Mesodermal cell (in vitro differentiated cells): Measurements from ENCODE around the gene IPO7.

ENCODE experiments used
- H3K27ac ChIP-seq: 2 replicates; pipeline ENCODE4 v1.7.0; 2013; ENCODE audit warnings: mild to moderate bottlenecking, low read depth, low read length, moderate library complexity; ENCODE audit not compliant: severe bottlenecking
- H3K36me3 ChIP-seq: 2 replicates; pipeline ENCODE4 v1.7.1; 2013; ENCODE audit warnings: mild to moderate bottlenecking, low read length, moderate library complexity; ENCODE audit not compliant: control insufficient read depth, insufficient read depth
- H3K4me1 ChIP-seq: one replicate; pipeline ENCODE4 v1.7.1; 2013; ENCODE audit warnings: mild to moderate bottlenecking, low read length; ENCODE audit not compliant: insufficient read depth, control insufficient read depth, poor library complexity, severe bottlenecking
- H3K4me3 ChIP-seq: 2 replicates; pipeline ENCODE4 v1.7.0; 2013; ENCODE audit warnings: low read length, control low read depth, mild to moderate bottlenecking; ENCODE audit not compliant: insufficient read depth, poor library complexity, severe bottlenecking; ENCODE audit errors: extremely low read depth
- H3K9me3 ChIP-seq: 2 replicates; pipeline ENCODE4 v1.7.1; 2013; ENCODE audit warnings: mild to moderate bottlenecking, low read length, moderate library complexity; ENCODE audit not compliant: control insufficient read depth
- WGBS, 2 experiments: methylation state at CpG; one replicate each; pipeline ENCODE4 v1.1.5; 2013; ENCODE audit warnings: missing lambda C conversion rate in 2 of 2; ENCODE audit not compliant: insufficient coverage in 2 of 2; 5-methylcytosine and 5-hydroxymethylcytosine counted together

The IPO7 gene

GRCh38 chr11:9493492-9493891 is 109.0 kb downstream of the IPO7 start:
- peaks cover 73% of the 10 kb centered on the region for H3K36me3 ChIP-seq
- WGBS, 2 experiments: no CpG with 5 or more reads among the region's 1 CpG
- no peak overlapping the region for H3K4me3 ChIP-seq
- H3K4me1 ChIP-seq: no peaks in the 10 kb centered on the region
- no peak overlapping the region for H3K27ac ChIP-seq
- no peaks in the 10 kb centered on the region for H3K9me3 ChIP-seq

GRCh38 chr11:9494316-9494715 is 109.9 kb downstream of the IPO7 start:
- no peaks in the 10 kb centered on the region for H3K4me1 ChIP-seq
- peaks cover 76% of the 10 kb centered on the region for H3K36me3 ChIP-seq
- WGBS, 2 experiments: 86 to 100% methylated on average over 1 of the region's 3 CpGs

DNA sequence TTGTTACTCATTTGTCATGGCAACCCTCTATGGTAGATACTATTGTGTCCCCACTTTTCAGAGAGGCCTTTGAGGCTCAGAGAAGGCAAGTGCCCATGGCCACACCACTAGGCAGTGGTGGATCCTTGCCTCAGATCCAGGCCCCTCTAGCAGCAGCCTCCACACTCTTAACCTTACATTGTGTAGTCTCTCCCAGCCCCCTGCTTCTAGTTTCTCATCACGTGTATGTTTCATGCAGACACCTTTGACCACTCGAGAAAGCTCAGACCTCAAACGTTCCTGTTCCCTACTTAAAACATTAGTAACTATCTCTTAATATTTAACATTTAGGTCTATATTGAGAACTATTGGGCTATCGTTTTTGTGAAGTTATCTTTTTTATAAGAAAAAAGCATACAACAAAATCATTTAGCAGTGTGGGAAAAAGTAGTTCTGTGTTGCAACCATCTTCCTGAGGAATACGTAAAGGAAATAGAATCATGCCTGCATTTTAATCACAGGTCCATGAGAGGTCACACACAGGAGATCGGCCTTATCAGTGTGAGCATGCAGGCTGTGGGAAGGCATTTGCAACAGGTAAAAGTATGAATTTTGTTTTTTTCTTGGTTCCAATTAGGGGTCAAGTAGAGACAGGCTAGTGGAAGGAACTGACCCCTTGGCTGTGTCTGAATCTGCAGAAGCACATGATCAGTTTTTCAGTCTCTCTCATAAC is 111.5 kb downstream of the IPO7 start:
- Histone ChIP-seq H3K4me3 (no peak overlapping the region), H3K9me3 (no peaks in the 10 kb centered on the region), H3K4me1 (no peaks in the 10 kb centered on the region), H3K36me3 (peaks cover 80% of the 10 kb centered on the region), H3K27ac (no peak overlapping the region)
- 97% methylated on average over 2 to 3 of the region's 6 CpGs for WGBS, 2 experiments

More at GRCh38 chr11:9494316-9494715, 109.9 kb downstream of the IPO7 start:
- H3K27ac ChIP-seq: no peak overlapping the region
- H3K4me3 ChIP-seq: no peak overlapping the region
- no peaks in the 10 kb centered on the region for H3K9me3 ChIP-seq
